ENCODE measurements around the gene ATG7.
"Not testable (repeated sequence)": the region's sequence is repeated elsewhere in the genome, so short reads cannot be mapped to it uniquely, and the experiment has no call there.

Gene ATG7

GRCh38 chr3:11564577-11565001 is 292.4 kb downstream of the ATG7 start:
- DNase-seq (ENCODE audit: low spot score), result no peak
- no peak for FAIRE-seq

DNA sequence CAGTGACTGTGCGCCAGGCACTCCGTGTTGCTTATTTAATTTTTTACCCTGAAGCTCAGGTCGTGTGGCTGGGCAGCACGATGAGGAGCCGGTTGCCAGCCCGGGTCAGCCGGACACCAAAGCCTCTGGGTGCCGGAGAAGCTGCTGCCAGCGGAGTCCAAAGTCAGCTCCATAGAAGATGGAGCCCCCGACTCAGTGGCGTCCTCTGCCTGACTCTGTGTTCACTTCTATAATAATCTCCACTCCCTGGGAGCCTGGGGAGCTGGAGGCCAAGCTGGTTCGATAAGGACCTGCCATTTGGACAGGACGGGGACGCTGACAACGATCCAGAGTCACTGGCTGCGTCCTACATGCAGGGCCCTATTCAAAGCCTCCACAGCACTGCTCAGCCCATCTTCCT is 292.9 kb downstream of the ATG7 start:
- no peak for DNase-seq (ENCODE audit: low spot score)

GRCh38 chr3:11565492-11565891 is 293.3 kb downstream of the ATG7 start:
- no peak for FAIRE-seq

More for the DNA sequence above, 292.9 kb downstream of the ATG7 start:
- no peak for FAIRE-seq

DNA sequence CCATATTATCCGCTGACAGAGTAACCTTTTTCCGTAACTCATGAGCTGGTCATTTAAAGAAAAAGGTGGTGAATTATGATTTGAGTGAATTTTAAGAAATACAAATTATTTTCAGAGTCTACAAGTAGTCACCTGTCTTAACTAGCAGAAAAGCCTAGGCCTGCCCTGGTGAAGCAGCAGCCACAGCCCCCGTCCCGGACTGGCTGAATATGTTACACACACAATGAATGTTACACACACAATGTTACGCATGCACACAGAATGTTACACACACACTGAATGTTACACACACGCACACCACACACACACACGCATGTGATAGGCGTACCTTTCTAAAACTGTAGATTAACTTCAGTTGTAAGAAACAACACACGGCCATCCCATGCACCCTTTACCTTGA is 293.7 kb downstream of the ATG7 start:
- DNase-seq (ENCODE audit: low spot score), result no peak
- FAIRE-seq, result peak; percentile 81

More at GRCh38 chr3:11565492-11565891, 293.3 kb downstream of the ATG7 start:
- DNase-seq (ENCODE audit: low spot score), result no peak

- FAIRE-seq (no peak), DNase-seq (ENCODE audit: low spot score) (no peak)
Observed at GRCh38 chr3:11566478-11566877, 294.3 kb downstream of the ATG7 start.

- FAIRE-seq, result no peak
- DNase-seq (ENCODE audit: low spot score), result no peak
Observed at GRCh38 chr3:11566916-11567315, 294.7 kb downstream of the ATG7 start.

DNA sequence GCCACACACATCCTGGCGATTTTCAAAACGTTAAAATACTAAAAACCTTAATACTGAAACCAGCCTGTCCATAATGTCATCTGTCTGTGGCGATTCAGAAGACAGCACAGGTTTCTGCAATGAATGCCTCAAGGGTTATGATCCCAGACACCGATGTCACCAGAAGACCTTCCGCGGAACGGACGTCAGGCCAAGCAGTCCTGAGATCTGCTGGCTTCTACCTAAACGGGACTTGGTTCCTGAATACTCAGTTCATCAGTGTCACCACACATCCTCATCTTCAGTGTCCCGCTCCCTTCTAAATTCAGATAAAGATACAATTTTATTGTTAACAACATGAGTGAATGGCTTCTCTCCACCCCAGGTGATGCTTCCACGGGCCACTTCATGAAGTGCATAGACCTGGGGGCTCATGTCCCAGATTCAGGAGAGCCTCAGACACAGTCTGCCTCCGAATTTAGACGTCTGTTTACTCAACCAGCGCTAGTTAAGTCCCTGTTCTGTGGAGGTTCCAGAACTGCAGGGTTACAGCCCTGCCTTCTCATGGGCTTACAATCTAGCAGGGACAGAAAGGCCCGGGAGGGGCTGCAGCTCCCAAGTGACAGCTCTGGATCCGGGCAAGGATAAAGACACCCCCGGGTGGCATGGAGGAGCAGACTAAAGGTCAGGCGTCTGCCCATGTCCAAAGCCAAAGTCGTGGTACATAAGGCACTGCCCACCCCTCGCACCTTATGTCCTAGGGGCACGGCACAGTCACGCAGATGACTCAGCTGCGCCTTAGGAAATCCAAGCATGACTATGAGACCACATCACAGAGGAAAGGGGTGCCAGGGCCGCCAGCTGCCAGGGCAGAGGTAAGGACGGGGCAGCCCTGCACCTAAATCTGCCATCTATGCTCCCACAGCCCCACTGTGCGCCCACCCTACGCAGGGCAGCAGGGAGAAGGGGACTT is 295.6 kb downstream of the ATG7 start:
- FAIRE-seq (peak; percentile 95), DNase-seq (ENCODE audit: low spot score) (peak; percentile 81)

DNA sequence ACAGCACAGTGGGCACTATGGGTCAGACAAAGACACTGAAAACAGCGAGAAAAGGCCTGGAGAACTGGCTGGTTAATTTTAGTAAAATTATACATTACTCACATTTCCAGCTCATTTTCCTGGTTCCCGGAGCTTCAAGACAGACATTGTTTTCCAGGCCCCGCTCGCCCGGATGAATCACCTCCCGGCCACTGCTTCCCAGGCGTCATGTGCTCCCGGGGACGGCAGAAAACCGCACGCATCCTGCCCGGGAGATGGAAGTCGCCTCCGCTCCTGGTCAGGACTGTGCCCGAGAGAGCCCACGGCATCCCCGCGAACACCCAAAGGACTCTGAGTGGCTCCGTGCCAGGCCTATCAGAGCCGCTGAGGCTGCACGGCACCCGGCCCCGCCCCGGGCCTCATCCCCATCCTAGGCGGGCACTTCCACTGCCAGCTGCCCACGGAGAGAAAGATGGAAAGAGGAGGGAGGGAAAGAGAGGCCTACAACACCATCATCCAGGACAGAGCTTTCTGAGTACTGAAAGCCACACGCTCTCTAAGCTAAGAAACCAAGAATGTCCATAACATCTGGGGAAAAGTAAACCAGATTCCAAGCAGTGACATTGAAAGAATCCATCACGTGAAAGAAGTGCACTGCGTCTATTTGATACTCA is 296.4 kb downstream of the ATG7 start:
- DNase-seq (ENCODE audit: low spot score) (peak; percentile 92), FAIRE-seq (peak; percentile 32)

- no peak for FAIRE-seq
- DNase-seq (ENCODE audit: low spot score), result no peak
Observed at GRCh38 chr3:11569156-11569741, 297.1 kb downstream of the ATG7 start.

DNA sequence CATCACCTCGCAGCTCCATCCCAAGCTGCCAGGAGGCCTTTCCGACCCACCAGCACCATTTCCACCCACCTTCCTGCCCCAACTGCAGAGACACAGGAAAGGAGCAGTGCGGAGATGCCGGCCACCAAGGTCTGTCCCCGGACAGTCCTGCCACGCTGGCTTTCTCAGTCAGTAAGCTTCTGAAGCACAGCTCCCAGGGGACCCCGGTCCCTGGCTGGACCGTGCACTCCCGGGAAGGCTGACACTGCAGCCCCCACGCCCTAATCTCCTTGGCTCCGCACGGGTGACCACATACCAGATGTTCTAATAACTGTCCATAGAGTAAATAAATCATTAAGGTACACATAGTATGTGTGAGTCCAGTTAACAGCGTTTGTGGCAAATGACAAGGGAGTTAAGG is 298.1 kb downstream of the ATG7 start:
- FAIRE-seq, result no peak
- no peak for DNase-seq (ENCODE audit: low spot score)

- FAIRE-seq, result peak; percentile 83
Observed at GRCh38 chr3:11570789-11571495, 298.7 kb downstream of the ATG7 start.

DNA sequence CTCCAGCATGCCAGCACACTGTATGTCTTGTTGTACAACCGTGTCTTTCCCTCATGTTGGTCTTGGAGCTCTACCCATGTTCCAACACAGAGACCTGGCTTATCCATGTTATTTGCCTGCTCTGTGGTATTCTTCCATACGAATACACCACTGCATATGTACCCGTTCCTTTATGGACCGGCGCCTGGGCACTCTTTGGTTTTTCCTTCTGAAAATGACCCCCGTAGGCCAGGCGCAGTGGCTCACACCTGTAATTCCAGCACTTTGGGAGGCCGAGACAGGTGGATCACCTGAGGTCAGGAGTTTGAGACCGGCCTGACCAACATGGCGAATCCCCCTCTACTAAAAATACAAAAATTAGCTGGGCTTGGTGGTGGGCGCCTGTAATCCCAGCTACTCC is 300.5 kb downstream of the ATG7 start:
- FAIRE-seq; DNase-seq (ENCODE audit: low spot score): not testable (repeated sequence)

More at GRCh38 chr3:11570789-11571495, 298.7 kb downstream of the ATG7 start:
- DNase-seq (ENCODE audit: low spot score), result peak; percentile 50

- FAIRE-seq (no peak), DNase-seq (ENCODE audit: low spot score) (no peak)
Observed at GRCh38 chr3:11574981-11575669, 302.9 kb downstream of the ATG7 start.

GRCh38 chr3:11575677-11576076 is 303.5 kb downstream of the ATG7 start:
- DNase-seq (ENCODE audit: low spot score), result no peak
- FAIRE-seq, result no peak

DNA sequence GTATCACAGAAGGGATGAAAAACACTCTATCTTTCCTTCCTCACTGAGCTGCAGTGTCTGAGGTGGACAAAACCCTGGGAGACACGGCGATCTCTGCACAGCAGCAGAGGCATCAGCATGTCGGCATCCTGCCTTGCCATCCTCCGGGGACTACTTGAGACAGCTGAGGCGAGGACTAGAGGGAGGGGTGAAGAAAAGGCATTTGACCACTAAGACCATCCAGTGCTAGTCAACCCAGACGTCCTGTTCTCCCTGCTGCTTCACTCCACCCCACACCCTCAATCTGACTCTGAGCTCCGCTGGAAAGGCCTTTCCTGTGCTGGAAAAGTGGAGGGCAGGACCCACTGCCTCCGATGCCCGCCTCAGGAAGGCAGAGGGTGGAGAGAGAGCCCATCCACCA is 304.3 kb downstream of the ATG7 start:
- FAIRE-seq (no peak), DNase-seq (ENCODE audit: low spot score) (no peak)

DNA sequence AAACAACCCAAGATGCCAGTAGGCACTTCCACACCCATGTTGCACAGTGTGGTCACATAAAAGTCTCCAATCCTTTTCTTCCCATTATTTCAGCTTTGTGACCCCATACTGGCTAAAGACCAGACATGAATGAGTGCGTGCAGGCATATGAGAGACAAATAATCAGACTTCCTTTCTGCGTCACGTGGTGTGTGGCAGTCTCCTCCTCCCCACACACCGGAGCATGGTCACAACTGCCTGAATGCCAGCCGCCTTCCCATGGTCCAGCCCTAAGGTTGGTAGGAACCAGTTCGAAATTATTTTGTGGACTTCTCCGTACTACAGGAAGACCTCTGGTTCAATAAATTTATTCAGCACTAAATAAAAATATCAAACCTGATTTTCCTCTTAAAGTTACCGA is 306.0 kb downstream of the ATG7 start:
- FAIRE-seq (no peak), DNase-seq (ENCODE audit: low spot score) (no peak)

DNA sequence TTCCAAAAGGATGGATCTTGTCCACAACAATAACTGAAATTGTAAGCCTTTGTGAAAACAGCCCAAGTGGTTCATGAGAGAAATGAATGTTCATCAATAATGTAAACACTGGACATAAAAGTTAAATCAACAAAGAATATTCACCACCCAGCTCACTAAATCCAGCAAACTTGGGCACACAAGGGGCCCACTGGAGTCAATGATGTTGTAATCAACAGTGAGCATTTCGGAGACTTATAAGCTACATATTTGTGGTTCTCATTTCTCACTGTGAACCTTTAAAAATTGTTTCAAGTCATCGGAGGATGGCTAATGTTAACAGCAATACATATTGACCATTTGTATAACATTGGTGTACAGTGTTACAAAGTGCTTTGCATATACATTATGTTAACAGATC is 308.4 kb downstream of the ATG7 start:
- FAIRE-seq (no peak), DNase-seq (ENCODE audit: low spot score) (no peak)

- DNase-seq (ENCODE audit: low spot score), result peak; percentile 38
- FAIRE-seq, result no peak
Observed at GRCh38 chr3:11581237-11582190, 309.3 kb downstream of the ATG7 start.

GRCh38 chr3:11582191-11582968 is 310.2 kb downstream of the ATG7 start:
- FAIRE-seq (no peak), DNase-seq (ENCODE audit: low spot score) (peak; percentile 68)
